SK-N-SH treated with all-trans-retinoic acid at 6 μM for 48 hours (cell line): ENCODE data around the gene CHST11.

Experiments used
- ATAC-seq: fragments of 200-7000 bp; cut with Tn5 transposase; 3 replicates; pipeline ENCODE4 v1.9.1; 2020; ENCODE audit warnings: mild to moderate bottlenecking, moderate library complexity
- ARNTL ChIP-seq: fragments of 450-650 bp; formaldehyde crosslinking; IDR thresholded peaks from 2 replicates; pipeline ENCODE4 v1.5.0; 2020; ENCODE audit warnings: low read depth, mild to moderate bottlenecking, moderate library complexity, borderline replicate concordance
- BACH2 ChIP-seq: fragments of 250-450 bp; sonication (Bioruptor Pico); IDR thresholded peaks from 2 replicates; pipeline ENCODE4 v1.9.0; 2021; ENCODE audit warnings: mild to moderate bottlenecking, borderline replicate concordance
- CREB5 ChIP-seq: fragments of 250-450 bp; sonication (Bioruptor Pico); IDR thresholded peaks from 2 replicates; pipeline ENCODE4 v1.5.1; 2020; ENCODE audit warnings: low read depth, mild to moderate bottlenecking, moderate library complexity
- CSDC2 ChIP-seq: fragments of 250-450 bp; sonication (Bioruptor Pico); IDR thresholded peaks from 2 replicates; pipeline ENCODE4 v1.5.0; 2020; ENCODE audit warnings: mild to moderate bottlenecking, moderate library complexity
- CSRNP3 ChIP-seq: fragments of 250-450 bp; sonication (Bioruptor Pico); IDR thresholded peaks from 2 replicates; pipeline ENCODE4 v1.5.1; 2021; ENCODE audit warnings: mild to moderate bottlenecking, moderate library complexity
- ESRRG ChIP-seq: fragments of 250-450 bp; sonication (Bioruptor Pico); IDR thresholded peaks from 2 replicates; pipeline ENCODE4 v1.6.1; 2021; ENCODE audit warnings: mild to moderate bottlenecking
- GLIS3 ChIP-seq: fragments of 250-450 bp; sonication (Bioruptor Pico); IDR thresholded peaks from 2 replicates; pipeline ENCODE4 v1.5.0; 2020; ENCODE audit warnings: mild to moderate bottlenecking, moderate library complexity
- OSR1 ChIP-seq: fragments of 250-450 bp; sonication (Bioruptor Pico); IDR thresholded peaks from 2 replicates; pipeline ENCODE4 v1.8.0; 2022; ENCODE audit warnings: moderate library complexity, mild to moderate bottlenecking, inconsistent platforms
- PATZ1 ChIP-seq: fragments of 250-450 bp; sonication (Bioruptor Pico); IDR thresholded peaks from 2 replicates; pipeline ENCODE4 v1.8.0; 2020; ENCODE audit warnings: mild to moderate bottlenecking, moderate library complexity, borderline replicate concordance
- POU6F1 ChIP-seq: fragments of 250-450 bp; sonication (Bioruptor Pico); IDR thresholded peaks from 2 replicates; pipeline ENCODE4 v1.8.0; 2021; ENCODE audit warnings: low read depth, mild to moderate bottlenecking, moderate library complexity, borderline replicate concordance
- PPARA ChIP-seq: fragments of 250-450 bp; sonication (Bioruptor Pico); IDR thresholded peaks from 2 replicates; pipeline ENCODE4 v1.5.0; 2020; ENCODE audit warnings: mild to moderate bottlenecking, borderline replicate concordance
- RARB ChIP-seq: fragments of 250-450 bp; sonication (Bioruptor Pico); IDR thresholded peaks from 2 replicates; pipeline ENCODE4 v1.8.0; 2021; ENCODE audit warnings: mild to moderate bottlenecking, moderate library complexity
- SNAI2 ChIP-seq: fragments of 250-450 bp; sonication (Bioruptor Pico); IDR thresholded peaks from 2 replicates; pipeline ENCODE4 v1.5.0; 2020; ENCODE audit warnings: mild to moderate bottlenecking, moderate library complexity
- TCF4 ChIP-seq: fragments of 250-450 bp; sonication (Bioruptor Pico); IDR thresholded peaks from 2 replicates; pipeline ENCODE4 v1.8.0; 2021; ENCODE audit warnings: mild to moderate bottlenecking, moderate library complexity, borderline replicate concordance
- TOX ChIP-seq: fragments of 250-450 bp; sonication (Bioruptor Pico); IDR thresholded peaks from 2 replicates; pipeline ENCODE4 v1.8.0; 2021; ENCODE audit warnings: mild to moderate bottlenecking, moderate library complexity, borderline replicate concordance
- TSHZ2 ChIP-seq: fragments of 250-450 bp; sonication (Bioruptor Pico); IDR thresholded peaks from 2 replicates; pipeline ENCODE4 v1.5.0; 2020; ENCODE audit warnings: mild to moderate bottlenecking, moderate library complexity
- ZC3H10 ChIP-seq: fragments of 250-450 bp; sonication (Bioruptor Pico); IDR thresholded peaks from 2 replicates; pipeline ENCODE4 v1.5.1; 2021; ENCODE audit warnings: mild to moderate bottlenecking, moderate library complexity
- ZFP3 ChIP-seq: fragments of 250-450 bp; sonication (Bioruptor Pico); IDR thresholded peaks from 2 replicates; pipeline ENCODE4 v1.5.0; 2020; ENCODE audit warnings: mild to moderate bottlenecking, moderate library complexity
- ZNF70 ChIP-seq: fragments of 450-650 bp; formaldehyde crosslinking; IDR thresholded peaks from 2 replicates; pipeline ENCODE4 v1.5.0; 2020; ENCODE audit warnings: mild to moderate bottlenecking, moderate library complexity
- ZNF8 ChIP-seq: fragments of 450-650 bp; formaldehyde crosslinking; IDR thresholded peaks from 2 replicates; pipeline ENCODE4 v1.5.0; 2020; ENCODE audit warnings: mild to moderate bottlenecking, moderate library complexity

CHST11 gene

GRCh38 chr12:104748790-104749189, 292.0 kb downstream of the CHST11 start (continued):
- TF ChIP-seq TSHZ2 (no peak), TOX (no peak), ZFP3 (CRISPR knock-in tag) (no peak), PATZ1 (no peak), ZC3H10 (CRISPR knock-in tag) (no peak), POU6F1 (CRISPR knock-in tag) (no peak), GLIS3 (no peak)
- TF ChIP-seq, all 23 proteins: peak for 0

GRCh38 chr12:104749545-104749944, 292.8 kb downstream of the CHST11 start:
- TF ChIP-seq CREB5 (CRISPR knock-in tag) (no peak), CSDC2 (CRISPR knock-in tag) (no peak), SNAI2 (no peak), ZFP3 (CRISPR knock-in tag) (no peak), BACH2 (CRISPR knock-in tag) (no peak), RARB (CRISPR knock-in tag) (no peak), PPARA (no peak), OSR1 (CRISPR knock-in tag) (no peak), TSHZ2 (no peak), ARNTL (CRISPR knock-in tag) (no peak), ZNF8 (CRISPR knock-in tag) (no peak), ESRRG (CRISPR knock-in tag) (no peak), CSRNP3 (CRISPR knock-in tag) (no peak), ZNF70 (no peak), TOX (no peak)
- TF ChIP-seq, all 23 proteins: peak for 0

GRCh38 chr12:104750061-104750460, 293.3 kb downstream of the CHST11 start:
- no peak for TF ChIP-seq CREB5 (CRISPR knock-in tag)
- TF ChIP-seq PATZ1 = no peak
- no peak for TF ChIP-seq ZC3H10 (CRISPR knock-in tag)
- TF ChIP-seq TCF4 (CRISPR knock-in tag) = no peak
- no peak for TF ChIP-seq CSRNP3 (CRISPR knock-in tag)
- no peak for ATAC-seq

More at GRCh38 chr12:104749545-104749944, 292.8 kb downstream of the CHST11 start:
- ATAC-seq = no peak
